Endothelial cell (in vitro differentiated cells): Measurements from ENCODE around the gene POLE4. TPM values are rescaled to one million over a fixed set of nuclear protein-coding genes. Genes with fewer than 3 reads are reported as not detected.

Experiments used
- DNase-seq: peaks from one replicate; pipeline ENCODE4 v3.0.0; 2021; ENCODE audit warnings: low spot score
- H3K27ac Mint-ChIP-seq: one replicate; pipeline ENCODE4 v1.8.0; 2021; ENCODE audit warnings: mixed read lengths, inconsistent platforms; ENCODE audit not compliant: unreplicated experiment
- H3K27me3 Mint-ChIP-seq: one replicate; pipeline ENCODE4 v1.8.0; 2021; ENCODE audit warnings: mild to moderate bottlenecking, moderate library complexity, mixed read lengths, inconsistent platforms; ENCODE audit not compliant: unreplicated experiment
- H3K36me3 Mint-ChIP-seq: one replicate; pipeline ENCODE4 v1.8.0; 2021; ENCODE audit warnings: mild to moderate bottlenecking, low read depth, mixed read lengths, inconsistent platforms; ENCODE audit not compliant: unreplicated experiment
- H3K4me1 Mint-ChIP-seq: one replicate; pipeline ENCODE4 v1.8.0; 2021; ENCODE audit warnings: mild to moderate bottlenecking, mixed read lengths, inconsistent platforms; ENCODE audit not compliant: unreplicated experiment
- H3K4me3 Mint-ChIP-seq: one replicate; pipeline ENCODE4 v1.8.0; 2021; ENCODE audit warnings: mild to moderate bottlenecking, mixed read lengths, inconsistent platforms; ENCODE audit not compliant: unreplicated experiment
- H3K9me3 Mint-ChIP-seq: one replicate; pipeline ENCODE4 v1.8.0; 2021; ENCODE audit warnings: mixed read lengths, inconsistent platforms; ENCODE audit not compliant: unreplicated experiment
- total RNA-seq: library from RNA; stranded (reverse); fragmentation: NEBNext Ultra II Directional; extraction: Animal tissue kit (Norgen Biotek cat#: 25700); gene quantifications from one replicate; pipeline ENCODE4 v1.2.1, GENCODE V29; 2021; ENCODE audit not compliant: unreplicated experiment
- TF ChIP-seq, protein P1 (sequence below): fragments of 200-600 bp; sonication (generic); IDR thresholded peaks from one replicate; pipeline ENCODE4 v1.5.0; 2021; ENCODE audit warnings: antibody characterized with exemption; ENCODE audit not compliant: unreplicated experiment

POLE4 gene
- total RNA-seq, 1 donor from 2014 or later: 23.2 TPM

DNA sequence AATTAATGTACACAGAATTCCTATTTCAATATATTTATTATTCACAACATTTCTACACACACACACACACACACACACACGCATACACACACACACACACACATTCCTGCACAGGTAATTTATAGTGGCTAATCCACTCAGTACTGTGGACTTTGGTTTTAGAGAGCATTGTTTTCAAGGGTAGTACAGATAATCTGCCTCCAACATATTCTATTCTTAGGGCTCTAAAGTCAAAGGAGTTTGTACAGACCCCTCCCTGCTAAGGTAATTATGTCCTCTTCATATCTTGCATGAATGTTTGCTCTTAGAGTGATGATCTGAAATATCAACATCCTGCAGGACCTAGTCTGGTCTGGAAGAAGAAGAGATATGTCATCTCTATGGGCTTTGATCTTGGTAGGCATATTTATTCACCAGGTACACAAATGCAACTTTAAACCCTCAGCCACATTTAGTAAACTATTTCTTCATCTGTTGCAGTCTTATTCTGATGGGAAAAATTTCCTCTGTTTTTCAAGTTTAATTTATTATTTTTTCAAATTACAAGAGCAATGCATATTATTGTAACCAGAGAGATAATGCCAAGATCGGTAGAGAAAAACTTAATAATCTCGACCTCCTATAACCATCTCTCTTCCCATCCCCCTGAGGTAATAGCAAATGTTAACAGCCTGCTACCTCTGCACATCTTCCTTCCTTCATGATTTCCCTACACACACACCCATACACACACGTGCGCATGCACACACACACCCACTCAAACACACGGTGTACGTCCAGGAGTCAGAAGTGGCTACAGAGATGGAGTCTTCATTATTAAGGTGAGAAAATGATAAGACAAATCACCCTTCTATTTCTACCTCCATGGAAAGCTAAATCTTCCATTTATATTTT is 18.3 kb upstream of the POLE4 start:
- Mint-ChIP-seq H3K27me3 (peaks cover 1% of the 10 kb centered on the region), H3K27ac (no peak overlapping the region), H3K36me3 (peaks cover 7% of the 10 kb centered on the region), H3K4me1 (no peaks in the 10 kb centered on the region), H3K9me3 (no peaks in the 10 kb centered on the region), H3K4me3 (no peak overlapping the region)
- no peak for DNase-seq
- TF ChIP-seq, protein P1, sequence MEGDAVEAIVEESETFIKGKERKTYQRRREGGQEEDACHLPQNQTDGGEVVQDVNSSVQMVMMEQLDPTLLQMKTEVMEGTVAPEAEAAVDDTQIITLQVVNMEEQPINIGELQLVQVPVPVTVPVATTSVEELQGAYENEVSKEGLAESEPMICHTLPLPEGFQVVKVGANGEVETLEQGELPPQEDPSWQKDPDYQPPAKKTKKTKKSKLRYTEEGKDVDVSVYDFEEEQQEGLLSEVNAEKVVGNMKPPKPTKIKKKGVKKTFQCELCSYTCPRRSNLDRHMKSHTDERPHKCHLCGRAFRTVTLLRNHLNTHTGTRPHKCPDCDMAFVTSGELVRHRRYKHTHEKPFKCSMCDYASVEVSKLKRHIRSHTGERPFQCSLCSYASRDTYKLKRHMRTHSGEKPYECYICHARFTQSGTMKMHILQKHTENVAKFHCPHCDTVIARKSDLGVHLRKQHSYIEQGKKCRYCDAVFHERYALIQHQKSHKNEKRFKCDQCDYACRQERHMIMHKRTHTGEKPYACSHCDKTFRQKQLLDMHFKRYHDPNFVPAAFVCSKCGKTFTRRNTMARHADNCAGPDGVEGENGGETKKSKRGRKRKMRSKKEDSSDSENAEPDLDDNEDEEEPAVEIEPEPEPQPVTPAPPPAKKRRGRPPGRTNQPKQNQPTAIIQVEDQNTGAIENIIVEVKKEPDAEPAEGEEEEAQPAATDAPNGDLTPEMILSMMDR: no peak

DNA sequence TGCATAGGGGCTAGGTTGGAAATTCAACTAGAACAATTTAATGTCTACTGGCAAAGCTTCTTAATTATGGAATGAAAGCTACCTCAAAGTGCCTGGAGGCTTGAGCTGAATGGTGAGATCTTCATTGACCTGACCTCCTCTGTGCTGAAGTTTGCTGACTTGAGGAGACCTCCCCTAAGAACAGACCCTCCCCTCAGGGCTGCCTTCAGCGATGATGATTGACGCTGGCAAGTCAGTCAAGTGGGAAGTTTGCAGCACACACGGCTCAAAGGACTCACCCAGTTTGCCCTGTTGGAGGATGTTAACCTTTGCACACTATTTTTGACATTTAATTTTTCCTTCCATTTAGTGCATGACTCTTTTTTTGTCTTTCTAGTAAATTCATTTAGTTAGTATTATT is 17.2 kb upstream of the POLE4 start:
- TF ChIP-seq, protein P1: no peak
- Mint-ChIP-seq H3K4me1 (no peaks in the 10 kb centered on the region), H3K4me3 (no peak overlapping the region), H3K27me3 (peaks cover 1% of the 10 kb centered on the region), H3K36me3 (peaks cover 7% of the 10 kb centered on the region), H3K27ac (no peak overlapping the region), H3K9me3 (no peaks in the 10 kb centered on the region)
- DNase-seq: no peak

DNA sequence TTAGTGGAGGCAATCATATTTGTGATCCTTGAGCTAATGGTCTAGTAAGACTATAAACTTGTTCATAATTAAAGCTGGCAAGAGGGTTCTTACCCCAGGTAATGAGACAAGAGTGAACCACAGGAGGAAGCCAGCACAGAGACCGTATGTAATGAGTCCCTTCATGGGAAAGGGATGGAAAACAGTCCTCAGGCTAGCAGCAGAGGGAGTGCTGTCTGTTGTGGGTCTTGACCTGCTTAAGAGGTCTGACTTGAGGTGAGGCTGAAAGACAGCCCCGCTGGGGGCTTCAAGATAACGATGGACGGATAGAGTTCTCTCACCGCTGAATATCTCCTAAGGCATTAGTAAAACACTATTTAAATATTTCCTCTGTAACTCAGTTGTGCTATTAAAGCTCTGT is 16.2 kb upstream of the POLE4 start:
- no peak overlapping the region for H3K4me3 Mint-ChIP-seq
- no peaks in the 10 kb centered on the region for H3K4me1 Mint-ChIP-seq
- TF ChIP-seq, protein P1: no peak
- peaks cover 1% of the 10 kb centered on the region for H3K27me3 Mint-ChIP-seq
- DNase-seq: no peak
- H3K27ac Mint-ChIP-seq: no peak overlapping the region
- H3K36me3 Mint-ChIP-seq: peaks cover 7% of the 10 kb centered on the region
- no peaks in the 10 kb centered on the region for H3K9me3 Mint-ChIP-seq

DNA sequence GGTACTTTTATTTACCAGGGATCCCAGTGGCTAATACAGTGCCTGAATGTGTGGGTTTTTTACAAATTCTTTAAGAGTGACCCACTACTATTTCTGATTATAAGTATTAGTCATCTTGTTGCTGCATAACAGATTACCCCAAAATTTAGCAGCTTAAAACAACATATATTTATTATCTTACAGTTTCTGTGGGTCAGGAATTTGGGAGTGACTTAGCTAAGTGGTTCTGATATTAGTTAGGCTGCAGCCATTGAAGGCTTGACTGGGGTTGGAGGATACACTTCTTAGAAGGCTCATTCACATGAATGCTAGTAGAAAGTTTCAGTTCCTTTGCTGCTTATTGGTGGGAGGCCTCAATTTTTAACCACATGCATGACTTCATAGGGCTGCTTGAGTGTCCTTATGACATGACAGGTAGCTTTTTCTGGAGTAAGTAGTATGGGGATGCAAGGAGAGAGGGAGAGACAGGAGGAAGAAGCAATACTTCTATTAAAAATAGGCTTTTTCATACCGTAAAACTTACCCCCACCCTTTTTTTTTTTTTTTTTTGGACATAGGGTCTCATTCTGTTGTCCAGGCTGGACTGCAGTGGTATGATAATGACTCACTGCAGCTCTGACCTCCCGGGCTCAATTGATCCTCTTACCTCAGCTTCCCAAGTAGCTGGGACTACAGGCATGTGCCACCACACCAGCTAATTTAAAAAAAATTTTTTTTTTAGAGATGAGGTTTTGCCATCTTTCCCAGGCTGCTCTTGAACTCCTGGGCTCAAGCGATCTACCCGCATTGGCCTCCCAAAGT is 13.3 kb upstream of the POLE4 start:
- TF ChIP-seq, protein P1: no peak

More for the DNA sequence above, 13.3 kb upstream of the POLE4 start:
- Mint-ChIP-seq H3K9me3 (no peaks in the 10 kb centered on the region), H3K4me3 (no peak overlapping the region), H3K4me1 (no peaks in the 10 kb centered on the region), H3K27ac (no peak overlapping the region), H3K36me3 (peaks cover 7% of the 10 kb centered on the region), H3K27me3 (peaks cover 1% of the 10 kb centered on the region)
- DNase-seq: no peak
